HepG2 (cell line): ENCODE measurements around the gene ANKRD65. TPM values are rescaled to one million over a fixed set of nuclear protein-coding genes. Genes with fewer than 3 reads are reported as not detected.
A peak's percentile ranks its signal among the peaks of the same experiment; 100 is the strongest.

Source experiments
- ASH2L ChIP-seq: fragments of 300-600, 200-600 bp; sonication (generic); IDR thresholded peaks from 2 replicates; pipeline ENCODE4 v1.7.0; 2017; ENCODE audit warnings: low read depth, mild to moderate bottlenecking, moderate library complexity, mixed read lengths, low read length; ENCODE audit not compliant: insufficient read length
- ATF7-NPFF ChIP-seq: sonication (generic); formaldehyde crosslinking; IDR thresholded peaks from 2 replicates; pipeline ENCODE4 v1.8.1; 2023; ENCODE audit warnings: mild to moderate bottlenecking, low read depth, missing genetic modification reagents, moderate library complexity
- DNMT1 ChIP-seq: sonication (generic); formaldehyde crosslinking; IDR thresholded peaks from 2 replicates; pipeline ENCODE4 v1.5.1; 2020; ENCODE audit warnings: mild to moderate bottlenecking, missing genetic modification reagents
- GLI4 ChIP-seq: sonication (generic); formaldehyde crosslinking; IDR thresholded peaks from 2 replicates; pipeline ENCODE4 v1.5.1; 2020; ENCODE audit warnings: missing genetic modification reagents, mild to moderate bottlenecking, moderate library complexity, borderline replicate concordance
- HNRNPLL ChIP-seq: fragments of 200-400 bp; formaldehyde crosslinking; IDR thresholded peaks from 2 replicates; pipeline ENCODE4 v1.6.1; 2017; ENCODE audit warnings: mild to moderate bottlenecking, low read depth, low read length; ENCODE audit not compliant: poor library complexity, severe bottlenecking
- IKZF5 ChIP-seq: IDR thresholded peaks from 2 replicates; pipeline ENCODE4 v1.6.1; 2018; ENCODE audit warnings: missing genetic modification reagents, mild to moderate bottlenecking, missing compliant biosample characterization
- MLX ChIP-seq: IDR thresholded peaks from 2 replicates; pipeline ENCODE4 v1.6.1; 2016
- NONO ChIP-seq, 2 experiments: fragments of 450-650 bp in 1 of 2; sonication (generic) in 1 of 2; formaldehyde crosslinking in 1 of 2; IDR thresholded peaks in 1 of 2; conservative IDR thresholded peaks in 1 of 2; 2 replicates each; pipeline versions ENCODE4 v1.6.1 to v1.8.0; 2017 to 2022; ENCODE audit warnings: mild to moderate bottlenecking in 1 of 2, missing genetic modification reagents in 1 of 2, moderate library complexity in 1 of 2
- RARA ChIP-seq: IDR thresholded peaks from 2 replicates; pipeline ENCODE4 v1.6.1; 2016; ENCODE audit warnings: missing genetic modification reagents, missing compliant biosample characterization
- SCMH1 ChIP-seq: sonication (generic); formaldehyde crosslinking; IDR thresholded peaks from 2 replicates; pipeline ENCODE4 v1.9.0; 2021; ENCODE audit warnings: missing genetic modification reagents, mild to moderate bottlenecking, borderline replicate concordance
- TP53 ChIP-seq: sonication (generic); formaldehyde crosslinking; conservative IDR thresholded peaks from 2 replicates; pipeline ENCODE4 v1.4.0; 2020; ENCODE audit warnings: missing genetic modification reagents
- WIZ ChIP-seq: sonication (generic); formaldehyde crosslinking; IDR thresholded peaks from 2 replicates; pipeline ENCODE4 v1.5.1; 2020; ENCODE audit warnings: mild to moderate bottlenecking, missing genetic modification reagents
- YEATS4 ChIP-seq: sonication (generic); formaldehyde crosslinking; IDR thresholded peaks from 2 replicates; pipeline ENCODE4 v1.4.0; 2020; ENCODE audit warnings: missing genetic modification reagents, borderline replicate concordance
- YY1 ChIP-seq: IDR thresholded peaks from 2 replicates; pipeline ENCODE4 v1.6.1; 2011; ENCODE audit warnings: low read length, low read depth, moderate library complexity, mild to moderate bottlenecking; ENCODE audit not compliant: insufficient read depth, insufficient replicate concordance
- ZBTB42 ChIP-seq: sonication (generic); formaldehyde crosslinking; IDR thresholded peaks from 2 replicates; pipeline ENCODE4 v1.5.0; 2020; ENCODE audit warnings: mild to moderate bottlenecking, missing genetic modification reagents
- ZEB1 ChIP-seq: IDR thresholded peaks from 2 replicates; pipeline ENCODE4 v1.6.1; 2012; ENCODE audit warnings: mild to moderate bottlenecking, low read depth, inconsistent platforms; ENCODE audit not compliant: insufficient replicate concordance
- ZFX ChIP-seq: sonication (generic); formaldehyde crosslinking; IDR thresholded peaks from 2 replicates; pipeline ENCODE4 v1.4.0; 2020; ENCODE audit warnings: mild to moderate bottlenecking, low read depth, missing genetic modification reagents, moderate library complexity
- ZNF20 ChIP-seq: sonication (generic); formaldehyde crosslinking; IDR thresholded peaks from 2 replicates; pipeline ENCODE4 v1.4.0; 2020; ENCODE audit warnings: mild to moderate bottlenecking, moderate library complexity, missing genetic modification reagents
- ZNF441 ChIP-seq: sonication (generic); formaldehyde crosslinking; IDR thresholded peaks from 2 replicates; pipeline ENCODE4 v1.7.0; 2021; ENCODE audit warnings: missing genetic modification reagents, borderline replicate concordance
- ZNF687 ChIP-seq: sonication (generic); formaldehyde crosslinking; IDR thresholded peaks from 2 replicates; pipeline ENCODE4 v1.5.1; 2020; ENCODE audit warnings: mild to moderate bottlenecking, missing genetic modification reagents, moderate library complexity
- ZSCAN22 ChIP-seq: sonication (generic); formaldehyde crosslinking; IDR thresholded peaks from 2 replicates; pipeline ENCODE4 v1.4.0; 2020; ENCODE audit warnings: mild to moderate bottlenecking, missing genetic modification reagents
- polyA plus RNA-seq, 8 experiments: library from polyadenylated mRNA; depleted of rRNA in 3 of 8; stranded (reverse) in 7 of 8; unstranded in 1 of 8; fragments of >200 nt; fragmentation: Illumina TruSeq in 4 of 8; extraction: Trizol in 4 of 8; gene quantifications; 2 replicates each; pipeline versions ENCODE4 v1.2.1 to v1.2.3, GENCODE V29; 2011 to 2016; ENCODE audit warnings: low read depth in 4 of 8, missing spikeins in 1 of 8, mixed read lengths in 1 of 8; ENCODE audit not compliant: insufficient read depth in 1 of 8
- total RNA-seq, 5 experiments: library from RNA; depleted of rRNA; stranded (reverse); fragments of >200 nt; fragmentation: Illumina TruSeq; extraction: Trizol; gene quantifications; 2 replicates each; pipeline ENCODE4 v1.2.3, GENCODE V29; 2016; ENCODE audit warnings: low read depth in 1 of 5
- TF ChIP-seq, protein P1 (sequence below): sonication (generic); formaldehyde crosslinking; IDR thresholded peaks from 2 replicates; pipeline ENCODE4 v1.5.1; 2020; ENCODE audit warnings: missing genetic modification reagents, mild to moderate bottlenecking, borderline replicate concordance

ANKRD65 gene
- total and polyA plus RNA-seq, 2 of the 13 experiments (the other 11 are each of a cell fraction or from before 2014, with no cell fraction given), result 12.1 to 30.1 TPM

DNA sequence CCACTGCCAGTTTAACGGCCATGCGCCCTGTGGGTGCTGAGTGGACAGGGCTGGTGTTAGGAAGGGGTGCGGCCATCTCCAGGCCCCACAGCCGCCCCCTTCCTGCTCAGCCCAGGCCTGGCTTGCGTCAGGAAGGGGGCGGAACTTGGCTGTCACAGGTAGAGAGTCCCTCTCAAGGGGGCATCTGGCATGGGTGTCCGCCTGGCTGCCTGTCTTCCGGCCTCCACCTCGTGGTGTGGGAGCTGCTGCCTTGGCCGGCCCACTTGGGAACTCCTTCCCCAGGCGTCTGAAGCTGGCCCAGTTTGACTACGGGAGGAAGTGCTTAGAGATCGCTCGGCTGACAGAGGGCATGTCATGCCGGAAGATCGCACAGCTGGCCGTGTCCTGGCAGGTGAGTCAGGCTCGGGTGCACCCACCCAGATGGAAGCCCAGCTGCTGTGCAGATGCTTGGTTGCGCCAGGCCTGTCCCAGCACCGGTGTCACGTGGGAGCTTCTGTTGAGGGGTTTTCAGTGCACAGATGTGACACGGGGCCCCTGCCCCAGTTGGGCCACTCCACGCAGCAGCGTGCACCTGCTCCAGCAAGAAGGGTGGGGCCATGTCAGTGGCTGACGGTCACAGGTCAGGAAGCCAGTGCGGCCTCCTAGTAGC, 41.4 kb upstream of the ANKRD65 start (continued):
- TF ChIP-seq IKZF5 (CRISPR knock-in tag) (peak; percentile 71; the same call in 1 of the 2 replicates), ZEB1 (peak; percentile 79), ZNF441 (CRISPR knock-in tag) (no peak), ATF7-NPFF (CRISPR knock-in tag) (no peak), HNRNPLL (peak; percentile 53), YY1 (no peak), RARA (CRISPR knock-in tag) (no peak), ZFX (CRISPR knock-in tag) (peak; percentile 73), TP53 (CRISPR knock-in tag) (no peak), SCMH1 (no peak), WIZ (no peak), MLX (no peak), ZNF20 (CRISPR knock-in tag) (no peak), ZSCAN22 (no peak), ZNF687 (peak; percentile 79), DNMT1 (CRISPR knock-in tag) (no peak), ASH2L (peak; percentile 29), GLI4 (CRISPR knock-in tag) (0 out of 2 replicates have a peak, but pooled peaks have one; percentile 79), ZBTB42 (CRISPR knock-in tag) (no peak), NONO (IDR thresholded peaks at IDR 0.05) (no peak), NONO (CRISPR knock-in tag; conservative IDR thresholded peaks at IDR 0.05) (0 out of 2 replicates have a peak, but pooled peaks have one; percentile 17), YEATS4 (CRISPR knock-in tag) (no peak)
- TF ChIP-seq, protein P1, sequence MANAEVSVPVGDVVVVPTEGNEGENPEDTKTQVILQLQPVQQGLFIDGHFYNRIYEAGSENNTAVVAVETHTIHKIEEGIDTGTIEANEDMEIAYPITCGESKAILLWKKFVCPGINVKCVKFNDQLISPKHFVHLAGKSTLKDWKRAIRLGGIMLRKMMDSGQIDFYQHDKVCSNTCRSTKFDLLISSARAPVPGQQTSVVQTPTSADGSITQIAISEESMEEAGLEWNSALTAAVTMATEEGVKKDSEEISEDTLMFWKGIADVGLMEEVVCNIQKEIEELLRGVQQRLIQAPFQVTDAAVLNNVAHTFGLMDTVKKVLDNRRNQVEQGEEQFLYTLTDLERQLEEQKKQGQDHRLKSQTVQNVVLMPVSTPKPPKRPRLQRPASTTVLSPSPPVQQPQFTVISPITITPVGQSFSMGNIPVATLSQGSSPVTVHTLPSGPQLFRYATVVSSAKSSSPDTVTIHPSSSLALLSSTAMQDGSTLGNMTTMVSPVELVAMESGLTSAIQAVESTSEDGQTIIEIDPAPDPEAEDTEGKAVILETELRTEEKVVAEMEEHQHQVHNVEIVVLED (CRISPR knock-in tag), result no peak; the same call in 1 of the 2 replicates
